HepG2 (cell line): Measurements from ENCODE around the gene KIAA0930.

Experiments
- CTCF ChIP-seq: sonication (generic); formaldehyde crosslinking; IDR thresholded peaks from 2 replicates; pipeline ENCODE4 v1.5.0; 2020; ENCODE audit warnings: mild to moderate bottlenecking, missing genetic modification reagents, moderate library complexity
- ETV5 ChIP-seq: IDR thresholded peaks from 2 replicates; pipeline ENCODE4 v1.6.1; 2018; ENCODE audit warnings: missing biosample characterization, missing genetic modification reagents, inconsistent platforms, borderline replicate concordance
- MLX ChIP-seq: IDR thresholded peaks from 2 replicates; pipeline ENCODE4 v1.6.1; 2016
- POLR2AphosphoS2 ChIP-seq: IDR thresholded peaks from 2 replicates; pipeline ENCODE4 v1.6.1; 2011; ENCODE audit warnings: low read depth, low read length, improper control_type of control experiment
- RAD21 ChIP-seq: fragments of 450-650 bp; formaldehyde crosslinking; IDR thresholded peaks from 2 replicates; pipeline ENCODE4 v1.5.0; 2020; ENCODE audit warnings: mild to moderate bottlenecking
- TCF7L2 ChIP-seq: IDR thresholded peaks from 2 replicates; pipeline ENCODE4 v1.6.1; 2011; ENCODE audit warnings: mild to moderate bottlenecking, low read depth, low read length, moderate library complexity
- ZNF770 ChIP-seq: sonication (generic); formaldehyde crosslinking; IDR thresholded peaks from 2 replicates; pipeline ENCODE4 v1.5.0; 2020; ENCODE audit warnings: mild to moderate bottlenecking, missing genetic modification reagents

- TF ChIP-seq TCF7L2: no peak
- no peak for TF ChIP-seq RAD21 (CRISPR knock-in tag)
- TF ChIP-seq ETV5 (CRISPR knock-in tag): no peak
- TF ChIP-seq CTCF (CRISPR knock-in tag): no peak
- no peak for TF ChIP-seq MLX (CRISPR knock-in tag)
- TF ChIP-seq ZNF770 (CRISPR knock-in tag): no peak
- no peak for TF ChIP-seq POLR2AphosphoS2
Measured at GRCh38 chr22:45281010-45281409, 40.3 kb upstream of the KIAA0930 start.
